PC-9 (cell line): Measurements from ENCODE around the gene MVB12B. TPM values are rescaled to one million over a fixed set of nuclear protein-coding genes. Genes with fewer than 3 reads are reported as not detected.
"Not testable (repeated sequence)": the region's sequence is repeated elsewhere in the genome, so short reads cannot be mapped to it uniquely, and the experiment has no call there.

Source experiments
- Bru-seq: library from RNA; stranded (reverse); fragments of 400-500 nt; gene quantifications from one replicate; lab custom pipeline; 2021; lab: Mats Ljungman, UMichigan
- BruChase-seq, 2 experiments: library from RNA; stranded (reverse); fragments of 400-500 nt; gene quantifications; one replicate each; lab custom pipeline; 2021; lab: Mats Ljungman, UMichigan
- BruUV-seq: library from RNA; stranded (reverse); fragments of 400-500 nt; replicated peaks from 2 replicates; lab custom pipeline; 2021; lab: Mats Ljungman, UMichigan
- CTCF ChIA-PET: fragments of 300-600 bp; sonication (Branson Sonifier 250); formaldehyde crosslinking; loops from one replicate; lab custom pipeline; 2022; ENCODE audit warnings: antibody characterized with exemption; lab: Charles Lee
- POLR2A ChIA-PET: fragments of 300-600 bp; sonication (Branson Sonifier 250); formaldehyde crosslinking; loops from one replicate; lab custom pipeline; 2022; ENCODE audit warnings: antibody characterized with exemption; ENCODE audit not compliant: unreplicated experiment; lab: Charles Lee
- DNase-seq, 2 experiments: peaks; one replicate each; pipeline versions ENCODE4 v3.0.0 to v3.0.0-alpha.2; 2015 to 2022; ENCODE audit warnings: mixed read lengths in 1 of 2
- H2AFZ ChIP-seq: fragments of 200-600 bp; sonication (generic); 2 replicates; pipeline ENCODE4 v1.8.1; 2017; ENCODE audit warnings: antibody characterized with exemption
- H3F3A ChIP-seq: fragments of 200-600 bp; sonication (generic); 2 replicates; pipeline ENCODE4 v1.8.1; 2017; ENCODE audit warnings: antibody characterized with exemption, mild to moderate bottlenecking, low read depth; ENCODE audit not compliant: insufficient read depth
- H3K27ac ChIP-seq: fragments of 200-600 bp; sonication (generic); 2 replicates; pipeline ENCODE4 v1.6.1; 2016; ENCODE audit warnings: mixed run types
- H3K27me3 ChIP-seq: fragments of 200-600 bp; sonication (generic); 2 replicates; pipeline ENCODE4 v1.6.1; 2016; ENCODE audit warnings: low read depth, mixed run types; ENCODE audit not compliant: insufficient read depth
- H3K36me3 ChIP-seq: fragments of 200-600 bp; sonication (generic); 2 replicates; pipeline ENCODE4 v1.6.1; 2016; ENCODE audit warnings: low read depth, mixed run types
- H3K4me1 ChIP-seq: fragments of 200-600 bp; sonication (generic); replicated peaks from 2 replicates; pipeline ENCODE4 v1.6.1; 2016; ENCODE audit warnings: mixed run types; ENCODE audit not compliant: insufficient read depth
- H3K4me2 ChIP-seq: fragments of 200-600 bp; sonication (generic); 2 replicates; pipeline ENCODE4 v1.6.1; 2017; ENCODE audit warnings: mixed run types
- H3K4me3 ChIP-seq: fragments of 200-600 bp; sonication (generic); 2 replicates; pipeline ENCODE4 v1.6.1; 2016; ENCODE audit warnings: mixed run types
- H3K79me2 ChIP-seq: fragments of 200-600 bp; sonication (generic); 2 replicates; pipeline ENCODE4 v1.6.1; 2017; ENCODE audit warnings: low read depth, mixed run types
- H3K9me2 ChIP-seq: fragments of 200-600 bp; sonication (generic); 2 replicates; pipeline ENCODE4 v1.8.1; 2017; ENCODE audit warnings: mild to moderate bottlenecking; ENCODE audit not compliant: insufficient read depth
- H3K9me3 ChIP-seq: fragments of 200-600 bp; sonication (generic); 2 replicates; pipeline ENCODE4 v1.8.1; 2016; ENCODE audit warnings: low read depth; ENCODE audit not compliant: insufficient read depth
- H4K20me1 ChIP-seq: fragments of 200-600 bp; sonication (generic); 2 replicates; pipeline ENCODE4 v1.8.1; 2017; ENCODE audit not compliant: insufficient read depth
- CTCF ChIP-seq: fragments of 200-600 bp; sonication (generic); conservative IDR thresholded peaks from 2 replicates; pipeline ENCODE4 v1.6.1; 2017; ENCODE audit warnings: mixed run types, antibody characterized with exemption, mild to moderate bottlenecking, moderate library complexity
- EZH2 ChIP-seq: fragments of 200-600 bp; sonication (generic); IDR thresholded peaks from 2 replicates; pipeline ENCODE4 v1.8.0; 2017; ENCODE audit warnings: antibody characterized with exemption, low read depth
- intact Hi-C: fragments of 100-400 bp; cut with micrococcal nuclease; formaldehyde crosslinking; loops from one replicate; pipeline ENCODE4 v1.10.0; 2022; ENCODE audit not compliant: unreplicated experiment
- long read RNA-seq: library from polyadenylated mRNA; stranded (forward); transcript quantifications from one replicate; pipeline ENCODE4 v2.0.0, GENCODE V29; 2022
- total RNA-seq: library from RNA; stranded (reverse); gene quantifications from 2 replicates; pipeline ENCODE4 v1.2.3, GENCODE V29; 2021

The MVB12B gene
- total RNA-seq, result 6.7 and 8.8 TPM in 2 replicates
- Bru-seq, nascent RNA, result percentile 57 among the genes with signal in this experiment
- BruChase-seq, experiment 1, labeled RNA remaining after a 2-hour chase, result percentile 51 among the genes with signal in this experiment
- percentile 38 among the genes with signal in this experiment for BruChase-seq, experiment 2, labeled RNA remaining after a 6-hour chase
- long read RNA-seq, partial matches to known transcripts, result 1 of 3 reads
- long read RNA-seq, other reads (novel, unspliced or antisense), result 2 of 3 reads

DNA sequence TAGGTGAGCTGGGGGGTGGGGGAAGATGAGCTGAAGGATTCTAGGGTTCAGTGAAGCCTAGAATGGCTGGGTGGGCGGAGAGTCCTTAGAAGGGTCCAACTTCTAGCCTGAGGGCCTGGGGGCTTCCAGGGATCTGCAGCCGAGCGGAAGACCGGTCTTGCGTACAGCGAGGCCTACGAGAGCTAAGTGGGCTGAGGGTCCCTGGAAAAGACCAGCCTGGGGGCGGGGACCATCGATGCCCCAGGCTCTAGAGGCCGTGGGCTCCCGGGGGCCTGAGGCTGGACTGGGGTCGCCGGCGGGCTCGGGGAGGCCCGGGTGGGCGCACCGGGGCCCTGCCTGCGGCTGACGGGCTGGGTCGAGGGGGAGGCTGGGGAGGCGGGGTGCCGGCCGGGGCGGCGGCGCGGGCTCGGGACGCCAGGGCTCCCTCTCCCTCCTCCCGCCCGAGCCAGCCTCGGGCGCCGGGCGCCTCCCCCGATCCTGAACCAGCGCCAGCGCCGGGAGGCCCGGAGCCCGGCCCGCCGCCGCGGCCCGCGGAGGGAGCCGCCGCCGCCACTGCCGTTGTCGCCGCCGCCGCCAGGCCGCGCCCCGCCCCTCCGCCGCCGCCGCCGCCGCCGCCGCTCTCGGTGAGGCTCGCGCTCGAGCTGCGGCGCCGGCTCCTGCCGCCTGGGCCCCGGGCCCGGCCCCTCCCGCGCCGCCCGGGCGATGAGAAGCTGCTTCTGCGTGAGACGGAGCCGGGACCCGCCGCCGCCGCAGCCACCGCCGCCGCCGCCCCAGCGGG, at the start of gene MVB12B:
MVB12B (plus strand) TSS at position 602 of the 778 bp plus-strand sequence; CDS start at position 703, 101 bp downstream.
- H2AFZ ChIP-seq, result peak within 1 kb of the TSS; percentile 79
- H3K27ac ChIP-seq, result no peak within 1 kb of the TSS
- intact Hi-C loops, result no loop called here
- H3F3A ChIP-seq, result no peaks in the 10 kb centered on the region
- no peaks in the 10 kb centered on the region; the same call in 1 of the 2 replicates for H3K9me3 ChIP-seq
- POLR2A ChIA-PET, result no interaction called here
- H3K36me3 ChIP-seq, result no peaks in the 10 kb centered on the region
- no peaks in the 10 kb centered on the region for H3K4me1 ChIP-seq
- TF ChIP-seq EZH2 (no peak), CTCF (no peak)
- no peaks in the 10 kb centered on the region for H3K27me3 ChIP-seq
- DNase-seq, result peak in 1 of 2 experiments; percentile 49
- H3K9me2 ChIP-seq, result no peaks in the 10 kb centered on the region
- H3K79me2 ChIP-seq, result no peaks in the 10 kb centered on the region
- no TSS peak for BruUV-seq
- peak within 1 kb of the TSS; percentile 52; the same call in 1 of the 2 replicates for H3K4me3 ChIP-seq
- no peaks in the 10 kb centered on the region for H4K20me1 ChIP-seq
- peak within 1 kb of the TSS; percentile 74 for H3K4me2 ChIP-seq
- CTCF ChIA-PET, result interaction anchor here (0.6 kb wide), 2 partner anchors 28 to 172 kb away, joined by 3 read pairs; no protein-coding TSS in a partner anchor

DNA sequence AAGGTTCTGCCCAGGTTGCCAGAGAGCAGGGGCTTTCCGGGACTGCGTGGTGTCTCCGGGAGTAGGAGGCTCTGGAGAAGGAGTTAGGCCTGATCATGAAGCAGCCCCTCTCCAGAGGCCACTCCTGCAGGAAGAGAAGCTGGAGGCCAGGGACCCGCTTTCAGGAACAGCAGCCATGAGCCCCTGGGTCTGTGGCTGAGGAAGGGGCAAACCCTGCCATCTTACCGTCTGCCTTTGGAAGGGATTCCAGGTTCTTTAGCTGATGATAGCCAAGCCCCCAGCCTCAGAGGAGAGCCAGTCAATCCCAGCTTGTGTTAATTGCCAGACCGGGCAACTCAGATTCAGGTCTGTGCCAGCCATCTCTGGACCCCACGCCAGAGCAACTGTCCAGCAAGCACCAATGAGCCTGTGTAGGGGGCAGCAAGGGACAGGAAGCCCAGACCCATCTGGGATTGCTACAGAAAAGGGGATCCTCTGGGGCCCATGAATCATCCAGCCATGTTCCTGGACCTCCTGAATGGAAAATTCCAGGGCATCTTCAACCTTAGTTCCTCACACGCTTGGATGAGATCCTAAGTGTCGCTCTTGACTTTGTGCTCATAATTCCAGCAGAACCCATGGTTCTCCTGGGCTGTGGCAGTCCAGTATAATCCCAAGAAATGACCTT, 42.7 kb upstream of the MVB12B start:
- H3F3A ChIP-seq, result no peaks in the 10 kb centered on the region
- H3K27me3 ChIP-seq, result no peaks in the 10 kb centered on the region
- no peaks in the 10 kb centered on the region for H3K79me2 ChIP-seq
- ChIA-PET POLR2A (no interaction called here), CTCF (no interaction called here)
- H3K9me3 ChIP-seq, result no peaks in the 10 kb centered on the region
- no peaks in the 10 kb centered on the region for H3K4me1 ChIP-seq
- no peak overlapping the region for H2AFZ ChIP-seq
- H3K27ac ChIP-seq, result no peak overlapping the region
- H3K9me2 ChIP-seq, result no peaks in the 10 kb centered on the region
- no TSS peak for BruUV-seq
- DNase-seq, result no peak
- no peak for TF ChIP-seq EZH2
- intact Hi-C loops, result no loop called here
- H3K4me3 ChIP-seq, result no peak overlapping the region
- H4K20me1 ChIP-seq, result no peaks in the 10 kb centered on the region
- no peak overlapping the region for H3K4me2 ChIP-seq
- H3K36me3 ChIP-seq, result no peaks in the 10 kb centered on the region

DNA sequence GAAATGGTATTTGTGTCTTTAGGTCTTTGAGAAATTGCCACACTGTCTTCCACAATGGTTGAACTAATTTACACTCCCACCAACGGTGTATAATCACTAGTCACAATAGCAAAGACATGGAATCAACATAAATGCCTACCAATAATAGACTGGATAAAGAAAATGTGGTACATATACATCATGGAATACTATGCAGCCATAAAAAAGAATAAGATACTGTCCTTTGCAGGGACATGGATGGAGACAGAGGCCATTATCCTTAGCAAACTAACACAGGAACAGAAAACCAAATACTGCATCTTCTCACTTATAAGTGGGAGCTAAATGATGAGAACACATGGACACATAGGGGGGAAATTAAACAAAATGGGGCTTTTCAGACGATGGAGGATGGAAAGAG, 41.0 kb upstream of the MVB12B start:
- H3K4me3 ChIP-seq, H3K27me3 ChIP-seq, H3K9me3 ChIP-seq, H3K4me2 ChIP-seq, H3K27ac ChIP-seq, H4K20me1 ChIP-seq, H3K4me1 ChIP-seq, CTCF ChIA-PET, H2AFZ ChIP-seq, DNase-seq, intact Hi-C loops, H3K36me3 ChIP-seq, H3K79me2 ChIP-seq, POLR2A ChIA-PET, H3F3A ChIP-seq, BruUV-seq, H3K9me2 ChIP-seq: not testable (repeated sequence)
